ENCODE measurements around the gene DAZAP1. TPM values are rescaled to one million over a fixed set of nuclear protein-coding genes. Genes with fewer than 3 reads are reported as not detected.

The DAZAP1 gene
- total and polyA plus RNA-seq, 2 of the 4 experiments (the other 2 are of a cell fraction), result 22.0 to 62.8 TPM

DNA sequence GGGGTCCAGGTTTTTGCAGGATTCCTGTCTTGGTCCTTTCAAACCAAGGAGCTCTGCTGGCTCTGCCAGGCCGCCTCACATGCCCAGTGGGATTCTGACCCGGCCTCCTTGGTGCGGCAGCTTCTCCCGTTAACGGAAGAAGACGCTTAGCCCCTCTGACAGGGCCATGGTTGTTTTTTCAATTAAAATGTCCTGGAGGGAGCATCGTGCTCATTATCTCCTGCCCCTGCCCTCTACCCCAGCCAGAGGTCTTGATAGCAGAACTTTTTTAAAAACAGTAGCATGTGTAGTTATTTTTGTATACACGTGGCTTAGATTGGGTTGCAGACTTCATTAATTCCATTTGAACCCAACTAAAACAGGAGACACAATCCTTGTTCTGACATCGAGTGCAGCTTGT is 19.4 kb downstream of the DAZAP1 start:
- H4K91ac ChIP-seq (ENCODE audit: insufficient read depth, low read depth, low read length), result no peak overlapping the region
- no peak overlapping the region for H3K4me3 ChIP-seq (ENCODE audit: insufficient read depth, low read depth, low read length)
- peaks cover 30 to 78% of the 10 kb centered on the region in 2 experiments for H3K79me1 ChIP-seq (ENCODE audit: low read depth in 1 of 2, low read length in 2 of 2)
- H3K4me1 ChIP-seq (ENCODE audit: control insufficient read depth, insufficient read depth, low read length), result no peaks in the 10 kb centered on the region
- no peak overlapping the region for H2BK20ac ChIP-seq (ENCODE audit: low read depth, low read length)
- H3K9me3 ChIP-seq (ENCODE audit: control insufficient read depth, insufficient read depth, low read length), result no peaks in the 10 kb centered on the region
- no peak overlapping the region for H2BK5ac ChIP-seq (ENCODE audit: low read depth, low read length, poor library complexity, severe bottlenecking)
- H3K23ac ChIP-seq (ENCODE audit: low read depth, low read length), result no peak overlapping the region
- no peak overlapping the region for H2AK9ac ChIP-seq (replicated peaks; ENCODE audit: low read depth, low read length, poor library complexity)
- in situ Hi-C loops (cut with MboI; ENCODE audit: low sequenced_read_pairs), result no loop called here
- H3K27ac ChIP-seq (ENCODE audit: insufficient read depth, low read length), result no peak overlapping the region
- H2AK5ac ChIP-seq (ENCODE audit: low read depth, low read length), result no peak overlapping the region
- 100% methylated on average over 3 of the region's 9 CpGs; no CpG with 5 or more reads in 1 of the 2 experiments for WGBS, 2 experiments (ENCODE audit: extremely low coverage in 2 of 2, insufficient read length in 1 of 2)
- no peak overlapping the region for H3K4me2 ChIP-seq (ENCODE audit: low read depth, low read length)
- ChIA-PET POLR2A (ENCODE audit: unreplicated experiment) (no interaction called here), CTCF (no interaction called here)
- ATAC-seq (ENCODE audit: low read depth) (no peak), DNase-seq (no peak)
- H3K14ac ChIP-seq (replicated peaks; ENCODE audit: low read depth, low read length), result no peak overlapping the region
- peaks cover 72% of the 10 kb centered on the region for H3K36me3 ChIP-seq (ENCODE audit: control insufficient read depth, insufficient read depth, low read length)
- 0 out of 2 replicates have a peak, but pooled peaks cover 3% of the 10 kb centered on the region for H3K9me1 ChIP-seq (ENCODE audit: insufficient read depth, low read length)
- TF ChIP-seq RAD21 (IDR thresholded peaks at IDR 0.05; ENCODE audit: low read length) (no peak), POLR2A (IDR thresholded peaks at IDR 0.05; ENCODE audit: low read depth, low read length) (no peak), RCOR1 (IDR thresholded peaks at IDR 0.05; ENCODE audit: insufficient replicate concordance, low read length) (no peak), FOS (IDR thresholded peaks at IDR 0.05; ENCODE audit: low read depth, low read length) (no peak), CEBPB (IDR thresholded peaks at IDR 0.05; ENCODE audit: low read depth, low read length) (no peak)
- TF ChIP-seq, protein P1, sequence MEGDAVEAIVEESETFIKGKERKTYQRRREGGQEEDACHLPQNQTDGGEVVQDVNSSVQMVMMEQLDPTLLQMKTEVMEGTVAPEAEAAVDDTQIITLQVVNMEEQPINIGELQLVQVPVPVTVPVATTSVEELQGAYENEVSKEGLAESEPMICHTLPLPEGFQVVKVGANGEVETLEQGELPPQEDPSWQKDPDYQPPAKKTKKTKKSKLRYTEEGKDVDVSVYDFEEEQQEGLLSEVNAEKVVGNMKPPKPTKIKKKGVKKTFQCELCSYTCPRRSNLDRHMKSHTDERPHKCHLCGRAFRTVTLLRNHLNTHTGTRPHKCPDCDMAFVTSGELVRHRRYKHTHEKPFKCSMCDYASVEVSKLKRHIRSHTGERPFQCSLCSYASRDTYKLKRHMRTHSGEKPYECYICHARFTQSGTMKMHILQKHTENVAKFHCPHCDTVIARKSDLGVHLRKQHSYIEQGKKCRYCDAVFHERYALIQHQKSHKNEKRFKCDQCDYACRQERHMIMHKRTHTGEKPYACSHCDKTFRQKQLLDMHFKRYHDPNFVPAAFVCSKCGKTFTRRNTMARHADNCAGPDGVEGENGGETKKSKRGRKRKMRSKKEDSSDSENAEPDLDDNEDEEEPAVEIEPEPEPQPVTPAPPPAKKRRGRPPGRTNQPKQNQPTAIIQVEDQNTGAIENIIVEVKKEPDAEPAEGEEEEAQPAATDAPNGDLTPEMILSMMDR (conservative IDR thresholded peaks at IDR 0.05; ENCODE audit: low read depth, low read length), result no peak
- H2AFZ ChIP-seq (replicated peaks; ENCODE audit: low read length, poor library complexity), result no peak overlapping the region
- H3K9ac ChIP-seq (ENCODE audit: low read depth, low read length), result no peak overlapping the region
- H4K8ac ChIP-seq (ENCODE audit: low read depth in 2 of 2, low read length in 2 of 2), result no peak overlapping the region
- intact Hi-C loops (cut with micrococcal nuclease), result no loop called here
- no peak overlapping the region for H2BK15ac ChIP-seq (ENCODE audit: low read depth, low read length)
- H2BK120ac ChIP-seq (ENCODE audit: low read depth, low read length), result no peak overlapping the region
- no peak overlapping the region for H3K4ac ChIP-seq (ENCODE audit: low read depth, low read length)
- no peaks in the 10 kb centered on the region for H3K27me3 ChIP-seq (ENCODE audit: control insufficient read depth, insufficient read depth, low read length)
- dilution Hi-C loops (cut with HindIII; ENCODE audit: low sequenced_read_pairs, unreplicated experiment), result no loop called here
- H3K18ac ChIP-seq (ENCODE audit: low read depth, low read length), result no peak overlapping the region
- peaks cover 55% of the 10 kb centered on the region for H4K20me1 ChIP-seq (ENCODE audit: insufficient read depth, low read length)
- no TSS peak for BruUV-seq (replicated peaks)
- H4K5ac ChIP-seq (ENCODE audit: low read depth, low read length), result no peak overlapping the region
- H3K56ac ChIP-seq (ENCODE audit: extremely low read depth, insufficient read depth, low read length), result no peak overlapping the region
